Liver (tissue), 9 donors: ENCODE results near the gene EIF2AK2. TPM values are rescaled to one million over a fixed set of nuclear protein-coding genes. Genes with fewer than 3 reads are reported as not detected.

Experiments
- DNase-seq: peaks from one replicate; pipeline ENCODE4 v3.0.0-alpha.2; 2017; ENCODE audit warnings: low spot score
- H3K27ac ChIP-seq, 2 donors: one replicate each; pipeline ENCODE4 v1.7.0; 2013; ENCODE audit warnings: inconsistent platforms in 2 of 2, low read length in 2 of 2, control low read depth in 1 of 2, low read depth in 1 of 2, mild to moderate bottlenecking in 1 of 2
- H3K27me3 ChIP-seq, 4 donors: one replicate each; pipeline versions ENCODE4 v1.6.1 to v1.7.0; 2013; ENCODE audit warnings: low read length in 3 of 4, inconsistent platforms in 1 of 4, mild to moderate bottlenecking in 1 of 4, moderate library complexity in 1 of 4; ENCODE audit not compliant: control insufficient read depth in 4 of 4, insufficient read depth in 4 of 4
- H3K36me3 ChIP-seq, 4 donors: one replicate each; pipeline versions ENCODE4 v1.6.1 to v1.7.0; 2013; ENCODE audit warnings: low read length in 3 of 4, mild to moderate bottlenecking in 3 of 4, low read depth in 1 of 4, moderate library complexity in 1 of 4; ENCODE audit not compliant: control insufficient read depth in 4 of 4, insufficient read depth in 3 of 4
- H3K4me1 ChIP-seq, 4 donors: one replicate each; pipeline versions ENCODE4 v1.6.1 to v1.7.0; 2013; ENCODE audit warnings: low read length in 3 of 4, mild to moderate bottlenecking in 3 of 4, moderate library complexity in 1 of 4; ENCODE audit not compliant: control insufficient read depth in 4 of 4, insufficient read depth in 4 of 4
- H3K4me3 ChIP-seq, 3 donors: one replicate each; pipeline versions ENCODE4 v1.6.1 to v1.7.0; 2013; ENCODE audit warnings: low read length in 3 of 3, control low read depth in 1 of 3, low read depth in 1 of 3, mild to moderate bottlenecking in 1 of 3
- H3K9ac ChIP-seq, 2 donors: one replicate each; pipeline ENCODE4 v1.7.0; 2013; ENCODE audit warnings: low read length in 2 of 2, mild to moderate bottlenecking in 2 of 2, moderate library complexity in 2 of 2, control low read depth in 1 of 2, low read depth in 1 of 2
- H3K9me3 ChIP-seq, 4 donors: one replicate each; pipeline versions ENCODE4 v1.6.1 to v1.7.0; 2013; ENCODE audit warnings: low read length in 3 of 4; ENCODE audit not compliant: control insufficient read depth in 4 of 4
- ATF3 ChIP-seq: IDR thresholded peaks from 2 replicates; pipeline ENCODE4 v1.6.1; 2016; ENCODE audit warnings: antibody characterized with exemption
- CTCF ChIP-seq: fragments of 150-350 bp; IDR thresholded peaks from 2 replicates; pipeline ENCODE4 v1.5.1; 2017; ENCODE audit warnings: improper control_type of control experiment, low read depth, low read length; ENCODE audit not compliant: missing input control
- EGR1 ChIP-seq, 2 donors: IDR thresholded peaks; 2 replicates each; pipeline ENCODE4 v1.6.1; 2016 to 2018; ENCODE audit warnings: antibody characterized with exemption in 2 of 2, low read depth in 2 of 2
- FOXA1 ChIP-seq: IDR thresholded peaks from 2 replicates; pipeline ENCODE4 v1.6.1; 2016; ENCODE audit warnings: antibody characterized with exemption
- GABPA ChIP-seq, 2 donors: IDR thresholded peaks in 1 of 2; conservative IDR thresholded peaks in 1 of 2; 2 replicates each; pipeline ENCODE4 v1.6.1; 2016; ENCODE audit warnings: antibody characterized with exemption in 2 of 2, mild to moderate bottlenecking in 1 of 2, moderate library complexity in 1 of 2
- HNF4A ChIP-seq, 2 donors: conservative IDR thresholded peaks; 2 replicates each; pipeline ENCODE4 v1.6.1; 2016; ENCODE audit warnings: antibody characterized with exemption in 2 of 2, mild to moderate bottlenecking in 2 of 2
- HNF4G ChIP-seq: IDR thresholded peaks from 2 replicates; pipeline ENCODE4 v1.6.1; 2016; ENCODE audit warnings: antibody characterized with exemption
- JUND ChIP-seq, 2 donors: IDR thresholded peaks; 2 replicates each; pipeline ENCODE4 v1.6.1; 2016; ENCODE audit warnings: antibody characterized with exemption in 2 of 2
- MAX ChIP-seq: IDR thresholded peaks from 2 replicates; pipeline ENCODE4 v1.6.1; 2016; ENCODE audit warnings: antibody characterized with exemption
- NR2F2 ChIP-seq: IDR thresholded peaks from 2 replicates; pipeline ENCODE4 v1.6.1; 2016; ENCODE audit warnings: antibody characterized with exemption
- RAD21 ChIP-seq, 2 donors: IDR thresholded peaks; 2 replicates each; pipeline ENCODE4 v1.6.1; 2016; ENCODE audit warnings: antibody characterized with exemption in 2 of 2, mild to moderate bottlenecking in 2 of 2
- REST ChIP-seq: IDR thresholded peaks from 2 replicates; pipeline ENCODE4 v1.6.1; 2016; ENCODE audit warnings: antibody characterized with exemption, mild to moderate bottlenecking
- RXRA ChIP-seq, 2 donors: IDR thresholded peaks; 2 replicates each; pipeline ENCODE4 v1.6.1; 2017 to 2018; ENCODE audit warnings: antibody characterized with exemption in 2 of 2, mild to moderate bottlenecking in 1 of 2
- SP1 ChIP-seq: IDR thresholded peaks from 2 replicates; pipeline ENCODE4 v1.6.1; 2018; ENCODE audit warnings: antibody characterized with exemption, mild to moderate bottlenecking
- TAF1 ChIP-seq: conservative IDR thresholded peaks from 2 replicates; pipeline ENCODE4 v1.6.1; 2016; ENCODE audit warnings: antibody characterized with exemption, mild to moderate bottlenecking
- YY1 ChIP-seq: IDR thresholded peaks from 2 replicates; pipeline ENCODE4 v1.6.1; 2016; ENCODE audit warnings: antibody characterized with exemption, mild to moderate bottlenecking
- ZBTB33 ChIP-seq: IDR thresholded peaks from 2 replicates; pipeline ENCODE4 v1.6.1; 2016; ENCODE audit warnings: antibody characterized with exemption
- WGBS: extraction: QIAGEN DNeasy Blood & Tissue Kit; methylation state at CpG from one replicate; pipeline ENCODE4 v1.1.7; 2013; 5-methylcytosine and 5-hydroxymethylcytosine counted together
- polyA plus RNA-seq, 2 donors: library from polyadenylated mRNA; stranded (reverse) in 1 of 2; unstranded in 1 of 2; fragments of 200-250 nt in 1 of 2; fragments of >200 nt in 1 of 2; fragmentation: Nextera tagmentation in 1 of 2; extraction: Ambion mirVana in 1 of 2; gene quantifications; one replicate each; pipeline versions ENCODE4 v1.2.1 to v1.2.3, GENCODE V29; 2013 to 2015
- total RNA-seq, 2 donors: library from RNA; depleted of rRNA; stranded (reverse); fragments of >200 nt; gene quantifications; one replicate each; pipeline ENCODE4 v1.2.3, GENCODE V29; 2014
- donor health status: healthy.
- donor health status: healthy.
- donor health status: healthy.
- donor health status: healthy.
- donor health status: healthy.

The EIF2AK2 gene
- total and polyA plus RNA-seq, 4 donors: 4.4 to 20.0 (median 13.2) TPM

GRCh38 chr2:37143974-37144373 is 12.8 kb downstream of the EIF2AK2 start:
- Histone ChIP-seq H3K9ac (no peak overlapping the region), H3K27ac (no peak overlapping the region), H3K27me3 (no peaks in the 10 kb centered on the region), H3K9me3 (no peaks in the 10 kb centered on the region), H3K4me1 (peaks cover 2 to 9% (median 5%) of the 10 kb centered on the region in 4 donors), H3K36me3 (peaks cover 4 to 39% (median 34%) of the 10 kb centered on the region in 4 donors), H3K4me3 (no peak overlapping the region)
- DNase-seq: no peak
- WGBS: 94% methylated on average over 1 of the region's 1 CpG
- no peak for TF ChIP-seq EGR1 (IDR thresholded peaks at IDR 0.05; ENCODE audit: low read depth in 2 of 2)
- no peak for TF ChIP-seq TAF1
- TF ChIP-seq RXRA (IDR thresholded peaks at IDR 0.05): no peak
- no peak for TF ChIP-seq REST
- TF ChIP-seq HNF4G: no peak
- TF ChIP-seq YY1: no peak

- no peak for DNase-seq
- Histone ChIP-seq H3K9ac (no peak overlapping the region), H3K27ac (no peak overlapping the region), H3K4me3 (no peak overlapping the region), H3K27me3 (no peaks in the 10 kb centered on the region), H3K4me1 (no peaks in the 10 kb centered on the region), H3K9me3 (no peaks in the 10 kb centered on the region), H3K36me3 (peaks cover 9 to 48% (median 44%) of the 10 kb centered on the region in 4 donors)
- TF ChIP-seq JUND (IDR thresholded peaks at IDR 0.05) (no peak), ATF3 (no peak)
Measured at GRCh38 chr2:37142546-37142945, 14.2 kb downstream of the EIF2AK2 start.

- Histone ChIP-seq H3K27me3 (no peaks in the 10 kb centered on the region), H3K4me1 (no peaks in the 10 kb centered on the region), H3K36me3 (peaks cover 17 to 80% (median 51%) of the 10 kb centered on the region in 4 donors), H3K9me3 (no peaks in the 10 kb centered on the region), H3K9ac (no peak overlapping the region), H3K27ac (no peak overlapping the region), H3K4me3 (no peak overlapping the region)
- 98% methylated on average over 6 of the region's 6 CpGs for WGBS
- no peak for DNase-seq
- TF ChIP-seq NR2F2: no peak
- no peak for TF ChIP-seq MAX
- no peak for TF ChIP-seq RXRA (IDR thresholded peaks at IDR 0.05)
Measured at GRCh38 chr2:37132914-37133313, 23.9 kb downstream of the EIF2AK2 start.

- Histone ChIP-seq H3K36me3 (peaks cover 8 to 53% (median 29%) of the 10 kb centered on the region in 4 donors), H3K9ac (no peak overlapping the region), H3K27me3 (no peaks in the 10 kb centered on the region), H3K9me3 (no peaks in the 10 kb centered on the region), H3K4me1 (no peaks in the 10 kb centered on the region), H3K4me3 (no peak overlapping the region), H3K27ac (no peak overlapping the region)
- DNase-seq: no peak
- 97% methylated on average over 2 of the region's 2 CpGs for WGBS
- TF ChIP-seq JUND (IDR thresholded peaks at IDR 0.05): no peak
- TF ChIP-seq TAF1: no peak
- no peak for TF ChIP-seq SP1
- TF ChIP-seq EGR1 (IDR thresholded peaks at IDR 0.05; ENCODE audit: low read depth in 2 of 2): no peak
- TF ChIP-seq NR2F2: no peak
- no peak for TF ChIP-seq ZBTB33
- no peak for TF ChIP-seq RAD21 (IDR thresholded peaks at IDR 0.05)
- TF ChIP-seq CTCF: no peak
- no peak for TF ChIP-seq HNF4A (conservative IDR thresholded peaks at IDR 0.05)
- no peak for TF ChIP-seq RXRA (IDR thresholded peaks at IDR 0.05)
- TF ChIP-seq FOXA1: no peak
- TF ChIP-seq GABPA (IDR thresholded peaks at IDR 0.05 in 1 of 2, conservative IDR thresholded peaks at IDR 0.05 in 1 of 2): no peak
- no peak for TF ChIP-seq HNF4G
Measured at GRCh38 chr2:37125416-37125815, 31.4 kb downstream of the EIF2AK2 start.
